Naive thymus-derived CD4-positive, alpha-beta T cell (primary cell): ENCODE measurements around the gene FGF6. TPM values are rescaled to one million over a fixed set of nuclear protein-coding genes. Genes with fewer than 3 reads are reported as not detected.
"Not testable (repeated sequence)": the region's sequence is repeated elsewhere in the genome, so short reads cannot be mapped to it uniquely, and the experiment has no call there.

ENCODE experiments used
- ATAC-seq: fragments of 150-1000 bp; cut with Tn5 transposase; 2 replicates; pipeline ENCODE4 v1.10.0; 2021; ENCODE audit warnings: mild to moderate bottlenecking, moderate library complexity
- CTCF ChIA-PET: fragments of 350-600 bp; sonication (Branson Sonifier 250); formaldehyde crosslinking; loops from one replicate; lab custom pipeline; 2021; ENCODE audit warnings: antibody characterized with exemption; lab: Charles Lee
- POLR2A ChIA-PET: fragments of 350-600 bp; sonication (Branson Sonifier 250); formaldehyde crosslinking; loops from one replicate; lab custom pipeline; 2021; ENCODE audit warnings: antibody characterized with exemption, inconsistent platforms; lab: Charles Lee
- DNase-seq, 9 donors: peaks; one replicate each; pipeline versions ENCODE4 v3.0.0 to v3.0.0-alpha.2; 2020 to 2022; ENCODE audit warnings: mixed read lengths in 1 of 9
- H3K27ac ChIP-seq: one replicate; pipeline ENCODE4 v1.7.0; 2013; ENCODE audit warnings: mild to moderate bottlenecking, low read depth, low read length, moderate library complexity
- H3K27me3 ChIP-seq, 2 donors: one replicate each; pipeline ENCODE4 v1.7.0; 2013; ENCODE audit warnings: low read length in 2 of 2, mild to moderate bottlenecking in 2 of 2, moderate library complexity in 2 of 2; ENCODE audit not compliant: control insufficient read depth in 2 of 2, insufficient read depth in 2 of 2
- H3K36me3 ChIP-seq, 3 experiments: 1 replicate in 2 of 3; 2 replicates in 1 of 3; pipeline ENCODE4 v1.7.0; 2013; ENCODE audit warnings: low read length in 3 of 3, mild to moderate bottlenecking in 3 of 3, moderate library complexity in 1 of 3; ENCODE audit not compliant: insufficient read depth in 3 of 3, control insufficient read depth in 2 of 3
- H3K4me1 ChIP-seq, 2 donors: one replicate each; pipeline ENCODE4 v1.7.0; 2013; ENCODE audit warnings: low read length in 2 of 2, mild to moderate bottlenecking in 2 of 2, moderate library complexity in 1 of 2; ENCODE audit not compliant: control insufficient read depth in 2 of 2, insufficient read depth in 2 of 2
- H3K4me3 ChIP-seq: 2 replicates; pipeline ENCODE4 v1.7.0; 2013; ENCODE audit warnings: mild to moderate bottlenecking, low read length
- H3K9me3 ChIP-seq, 3 experiments: 1 replicate in 2 of 3; 2 replicates in 1 of 3; pipeline ENCODE4 v1.7.0; 2013; ENCODE audit warnings: low read length in 3 of 3; ENCODE audit not compliant: control insufficient read depth in 2 of 3
- H3K27ac Mint-ChIP-seq, 9 donors: one replicate each; pipeline ENCODE4 v1.8.0; 2020 to 2022; ENCODE audit warnings: mixed read lengths in 9 of 9, mild to moderate bottlenecking in 8 of 9, moderate library complexity in 5 of 9, inconsistent platforms in 2 of 9
- H3K27me3 Mint-ChIP-seq, 5 donors: one replicate each; pipeline ENCODE4 v1.8.0; 2021 to 2022; ENCODE audit warnings: mixed read lengths in 5 of 5, mild to moderate bottlenecking in 1 of 5
- H3K36me3 Mint-ChIP-seq, 5 donors: one replicate each; pipeline ENCODE4 v1.8.0; 2020 to 2022; ENCODE audit warnings: mixed read lengths in 5 of 5, mild to moderate bottlenecking in 3 of 5, inconsistent platforms in 1 of 5
- H3K4me1 Mint-ChIP-seq, 7 donors: one replicate each; pipeline ENCODE4 v1.8.0; 2020 to 2022; ENCODE audit warnings: mixed read lengths in 7 of 7, mild to moderate bottlenecking in 3 of 7, inconsistent platforms in 1 of 7
- H3K4me3 Mint-ChIP-seq, 10 donors: one replicate each; pipeline ENCODE4 v1.8.0; 2020 to 2022; ENCODE audit warnings: mild to moderate bottlenecking in 10 of 10, mixed read lengths in 10 of 10, moderate library complexity in 6 of 10, inconsistent platforms in 2 of 10
- H3K9me3 Mint-ChIP-seq, 11 donors: one replicate each; pipeline ENCODE4 v1.8.0; 2020 to 2022; ENCODE audit warnings: mixed read lengths in 11 of 11, mild to moderate bottlenecking in 4 of 11, inconsistent platforms in 1 of 11, moderate library complexity in 1 of 11
- intact Hi-C, 2 donors: fragments of 100-400 bp; cut with micrococcal nuclease; formaldehyde crosslinking; loops; one replicate each; pipeline ENCODE4 v1.15.1; 2023
- polyA plus RNA-seq, 2 donors: library from polyadenylated mRNA; unstranded; fragments of 300-500 nt; fragmentation: Illumina TruSeq; gene quantifications; one replicate each; pipeline ENCODE4 v1.2.3, GENCODE V29; 2021
- total RNA-seq, 6 experiments: library from RNA in 5 of 6; stranded (reverse) in 5 of 6; gene quantifications; 1 replicate in 5 of 6; 2 replicates in 1 of 6; pipeline ENCODE4 v1.2.3 and lab custom pipeline; 2021 to 2026

Gene FGF6
- total and polyA plus RNA-seq, 7 experiments from 2014 or later: not detected

DNA sequence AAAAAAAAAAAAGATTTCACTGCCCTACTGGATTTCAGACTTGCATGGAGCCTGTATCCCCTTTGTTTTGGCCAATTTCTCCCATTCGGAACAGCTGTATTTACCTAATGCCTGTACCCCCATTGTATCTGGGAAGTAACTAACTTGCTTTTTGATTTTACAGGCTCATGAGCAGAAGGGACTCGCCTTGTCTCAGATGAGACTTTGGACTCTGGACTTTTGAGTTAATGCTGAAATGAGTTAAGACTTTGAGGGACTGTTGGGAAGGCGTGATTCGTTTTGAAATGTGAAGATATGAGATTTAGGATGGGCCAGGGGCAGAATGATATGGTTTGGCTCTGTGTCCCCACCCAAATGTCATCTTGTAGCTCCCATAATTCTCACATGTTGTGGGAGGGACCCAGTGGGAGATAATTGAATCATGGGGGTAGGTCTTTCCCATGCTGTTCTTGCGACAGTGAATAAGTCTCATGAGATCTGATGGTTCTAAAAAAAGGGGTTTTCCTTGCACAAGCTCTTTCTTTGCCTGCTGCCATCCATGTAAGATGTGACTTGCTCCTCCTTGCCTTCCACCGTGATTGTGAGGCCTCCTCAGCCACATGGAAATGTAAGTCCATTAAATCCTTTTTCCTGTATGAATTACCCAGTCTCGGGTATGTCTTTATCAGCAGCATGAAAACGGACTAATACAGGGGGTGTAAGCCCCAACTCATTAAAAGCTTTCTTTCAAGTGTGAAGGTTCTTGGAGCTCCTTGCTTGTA is 40.6 kb downstream of the FGF6 start:
- H3K4me3 Mint-ChIP-seq, intact Hi-C loops, H3K36me3 Mint-ChIP-seq, H3K27me3 ChIP-seq, H3K9me3 ChIP-seq, DNase-seq, POLR2A ChIA-PET, H3K4me3 ChIP-seq, ATAC-seq, H3K9me3 Mint-ChIP-seq, H3K4me1 ChIP-seq, H3K27ac ChIP-seq, H3K27ac Mint-ChIP-seq, H3K36me3 ChIP-seq, H3K4me1 Mint-ChIP-seq: not testable (repeated sequence)
- peaks cover 0 to 28% (median 8%) of the 10 kb centered on the region in 5 donors for H3K27me3 Mint-ChIP-seq
- CTCF ChIA-PET: interaction anchor here (0.7 kb wide), 1 partner anchor 13 kb away, joined by 3 read pairs; no protein-coding TSS in a partner anchor

DNA sequence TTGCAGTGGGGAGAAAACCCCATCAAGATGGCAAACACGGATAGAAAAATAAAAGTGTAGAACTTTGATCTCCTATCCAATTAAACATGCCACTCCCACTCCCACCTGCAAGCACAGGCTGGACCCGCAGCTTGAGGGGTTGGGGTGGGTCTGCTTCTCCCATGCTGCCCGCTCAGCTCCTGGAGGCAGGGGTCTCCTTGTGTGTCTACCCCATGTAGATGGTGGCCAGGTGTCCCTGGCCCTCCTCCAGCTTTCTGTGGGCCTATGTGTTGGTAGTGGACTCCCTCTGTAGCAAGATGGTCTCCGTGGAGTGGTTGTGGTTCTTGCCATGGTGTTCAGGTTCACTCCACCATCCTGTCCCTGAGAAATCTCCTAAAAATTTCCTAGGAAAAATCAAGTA is 42.6 kb downstream of the FGF6 start:
- DNase-seq (no peak), ATAC-seq (no peak)
- peaks cover 0 to 27% (median 10%) of the 10 kb centered on the region in 5 donors for H3K27me3 Mint-ChIP-seq
- intact Hi-C loops: no loop called here
- Histone ChIP-seq H3K27me3 (no peaks in the 10 kb centered on the region), H3K4me1 (no peaks in the 10 kb centered on the region), H3K4me3 (no peak overlapping the region), H3K36me3 (no peaks in the 10 kb centered on the region), H3K27ac (no peak overlapping the region), H3K9me3 (no peaks in the 10 kb centered on the region)
- H3K4me1 Mint-ChIP-seq: no peaks in the 10 kb centered on the region
- ChIA-PET CTCF (no interaction called here), POLR2A (no interaction called here)
- no peaks in the 10 kb centered on the region for H3K36me3 Mint-ChIP-seq
- H3K9me3 Mint-ChIP-seq: peaks cover 0 to 2% (median 0%) of the 10 kb centered on the region in 11 donors
- no peak overlapping the region for H3K27ac Mint-ChIP-seq
- no peak overlapping the region for H3K4me3 Mint-ChIP-seq

DNA sequence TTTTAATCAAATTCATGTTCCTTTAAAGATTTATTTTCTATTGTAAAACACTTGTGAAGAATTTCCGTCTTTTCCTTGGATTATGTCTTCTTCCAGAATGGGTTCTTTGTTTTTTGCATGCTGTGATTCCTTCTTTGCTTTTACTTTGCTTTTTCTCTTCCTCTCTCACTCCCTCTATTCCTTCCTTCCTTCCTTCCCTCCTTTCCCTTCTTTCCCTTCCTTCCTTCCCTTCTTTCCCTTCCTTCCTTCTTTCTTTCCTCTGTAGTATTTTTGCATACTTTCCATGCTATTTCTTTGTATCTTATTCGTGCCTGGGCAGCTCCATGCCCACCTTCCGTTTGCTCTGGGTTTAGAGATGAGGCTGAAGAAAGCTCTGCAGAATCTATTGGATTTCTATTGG is 44.5 kb downstream of the FGF6 start:
- Mint-ChIP-seq H3K9me3 (peaks cover 0 to 2% (median 0%) of the 10 kb centered on the region in 11 donors), H3K27me3 (peaks cover 0 to 36% (median 10%) of the 10 kb centered on the region in 5 donors), H3K36me3 (no peaks in the 10 kb centered on the region), H3K4me1 (no peaks in the 10 kb centered on the region), H3K4me3 (no peak overlapping the region), H3K27ac (no peak overlapping the region)
- no peaks in the 10 kb centered on the region for H3K9me3 ChIP-seq
- ChIA-PET POLR2A (no interaction called here), CTCF (no interaction called here)
- H3K4me1 ChIP-seq: no peaks in the 10 kb centered on the region
- DNase-seq (no peak), ATAC-seq (no peak)
- H3K4me3 ChIP-seq: no peak overlapping the region
- intact Hi-C loops: no loop called here
- H3K27me3 ChIP-seq: no peaks in the 10 kb centered on the region
- H3K36me3 ChIP-seq: no peaks in the 10 kb centered on the region
- H3K27ac ChIP-seq: no peak overlapping the region

DNA sequence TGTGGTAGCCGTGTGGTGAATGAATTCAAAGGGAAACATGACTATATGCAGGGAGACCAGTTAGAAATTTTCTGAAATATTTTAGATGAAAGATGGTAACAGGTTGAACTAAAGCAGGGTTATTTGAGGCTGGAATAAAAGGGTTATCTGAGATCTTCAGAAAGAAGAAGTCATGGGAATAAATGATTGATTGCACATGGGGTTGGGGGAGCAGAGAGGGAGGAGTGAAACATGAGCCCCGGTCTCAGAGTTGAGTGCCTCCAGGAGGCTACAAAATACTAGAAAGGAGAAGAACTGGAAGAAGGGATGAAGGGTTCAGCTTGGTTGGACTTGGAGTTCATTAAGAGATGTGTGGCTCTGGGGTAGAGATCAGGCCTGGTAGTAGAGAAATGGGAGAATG is 49.8 kb downstream of the FGF6 start:
- Histone ChIP-seq H3K27ac (no peak overlapping the region), H3K9me3 (no peaks in the 10 kb centered on the region), H3K4me1 (no peaks in the 10 kb centered on the region), H3K4me3 (no peak overlapping the region), H3K27me3 (no peaks in the 10 kb centered on the region), H3K36me3 (no peaks in the 10 kb centered on the region)
- H3K4me3 Mint-ChIP-seq: no peak overlapping the region
- CTCF ChIA-PET: no interaction called here
- no peaks in the 10 kb centered on the region for H3K9me3 Mint-ChIP-seq
- intact Hi-C loops: no loop called here
- DNase-seq (no peak), ATAC-seq (no peak)
- peaks cover 0 to 3% (median 0%) of the 10 kb centered on the region in 7 donors for H3K4me1 Mint-ChIP-seq
- peaks cover 12 to 59% (median 28%) of the 10 kb centered on the region in 5 donors for H3K27me3 Mint-ChIP-seq
- POLR2A ChIA-PET: no interaction called here
- H3K27ac Mint-ChIP-seq: no peak overlapping the region
- H3K36me3 Mint-ChIP-seq: peaks cover 0 to 4% (median 0%) of the 10 kb centered on the region in 5 donors

DNA sequence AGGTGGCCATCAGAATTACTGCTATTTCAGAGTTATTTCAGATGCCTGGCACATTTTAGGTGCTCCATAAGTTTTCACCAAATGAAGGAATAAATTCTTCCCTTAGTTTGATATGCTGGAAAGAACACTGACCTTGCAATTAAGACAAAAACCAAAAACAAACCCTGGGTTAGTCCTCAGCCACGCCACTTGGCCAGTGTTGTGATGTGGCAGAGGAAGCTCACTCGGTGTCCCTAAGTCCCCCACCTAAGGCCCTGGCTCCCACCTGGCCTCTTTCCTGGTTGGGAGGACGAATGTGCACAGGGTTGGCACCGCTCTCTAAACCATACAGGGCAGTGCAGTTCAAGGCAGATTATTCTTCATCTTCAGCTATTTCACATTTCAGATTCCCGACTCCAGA is 52.4 kb downstream of the FGF6 start:
- ATAC-seq (no peak), DNase-seq (no peak)
- Mint-ChIP-seq H3K27me3 (peaks cover 12 to 57% (median 23%) of the 10 kb centered on the region in 5 donors), H3K36me3 (peaks cover 0 to 4% (median 0%) of the 10 kb centered on the region in 5 donors), H3K4me1 (peaks cover 0 to 3% (median 0%) of the 10 kb centered on the region in 7 donors), H3K4me3 (no peak overlapping the region), H3K27ac (no peak overlapping the region), H3K9me3 (no peaks in the 10 kb centered on the region)
- H3K27me3 ChIP-seq: no peaks in the 10 kb centered on the region
- CTCF ChIA-PET: no interaction called here
- H3K36me3 ChIP-seq: no peaks in the 10 kb centered on the region
- POLR2A ChIA-PET: no interaction called here
- H3K4me3 ChIP-seq: no peak overlapping the region
- intact Hi-C loops: no loop called here
- no peaks in the 10 kb centered on the region for H3K9me3 ChIP-seq
- no peak overlapping the region for H3K27ac ChIP-seq
- no peaks in the 10 kb centered on the region for H3K4me1 ChIP-seq

DNA sequence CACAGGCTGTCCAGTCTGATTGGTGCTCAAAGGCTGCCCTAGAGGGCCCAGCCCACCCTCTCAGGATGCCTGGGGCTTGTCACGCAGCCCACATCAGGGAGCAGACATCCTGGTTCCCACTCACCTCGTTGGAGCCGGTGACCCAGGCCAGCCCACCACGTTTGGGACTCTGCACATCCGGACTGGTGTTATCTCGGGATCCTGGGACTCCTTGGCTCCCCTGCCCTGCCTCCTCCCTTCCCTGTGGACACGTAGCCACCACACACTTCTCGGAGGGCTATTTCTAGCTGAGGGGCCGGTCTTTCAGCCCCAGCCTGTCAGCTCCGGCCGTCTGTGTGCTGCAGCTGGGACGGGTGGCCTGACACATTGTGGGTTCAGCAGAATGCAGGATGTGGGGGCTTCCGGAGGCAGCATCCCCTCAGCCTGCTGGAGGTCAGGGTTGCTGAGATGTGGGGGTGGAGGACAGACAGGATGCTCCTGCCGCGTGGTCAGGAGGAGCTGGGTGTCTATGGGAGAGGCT is 53.3 kb downstream of the FGF6 start:
- intact Hi-C loops: no loop called here
- no peaks in the 10 kb centered on the region for H3K9me3 Mint-ChIP-seq
- Histone ChIP-seq H3K36me3 (no peaks in the 10 kb centered on the region), H3K27me3 (no peaks in the 10 kb centered on the region), H3K27ac (no peak overlapping the region), H3K4me3 (no peak overlapping the region), H3K4me1 (no peaks in the 10 kb centered on the region), H3K9me3 (no peaks in the 10 kb centered on the region)
- H3K27me3 Mint-ChIP-seq: peaks cover 12 to 54% (median 23%) of the 10 kb centered on the region in 5 donors
- ATAC-seq (no peak), DNase-seq (no peak)
- CTCF ChIA-PET: no interaction called here
- H3K4me1 Mint-ChIP-seq: peaks cover 0 to 3% (median 0%) of the 10 kb centered on the region in 7 donors
- no peak overlapping the region for H3K4me3 Mint-ChIP-seq
- H3K27ac Mint-ChIP-seq: no peak overlapping the region
- POLR2A ChIA-PET: no interaction called here
- peaks cover 0 to 4% (median 0%) of the 10 kb centered on the region in 5 donors for H3K36me3 Mint-ChIP-seq

DNA sequence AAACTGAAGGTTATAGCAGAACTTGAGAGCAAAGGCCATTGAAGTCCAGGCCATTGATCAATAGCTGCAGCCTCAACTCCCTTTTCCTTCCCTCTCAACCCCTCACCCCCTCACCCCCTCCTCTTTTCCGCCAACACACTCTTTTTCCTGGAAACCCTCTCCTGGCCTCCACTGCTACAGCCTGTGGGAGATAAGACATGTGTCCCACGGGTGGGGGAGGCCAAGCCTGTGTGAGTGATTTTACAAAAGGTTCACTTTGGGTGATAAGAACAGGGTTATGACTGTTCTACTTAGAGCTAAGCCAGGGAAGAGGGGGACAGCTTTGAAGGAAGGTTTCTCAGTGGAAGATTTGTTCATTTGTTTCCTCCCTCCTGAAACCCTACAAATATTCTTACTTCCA is 57.0 kb downstream of the FGF6 start:
- intact Hi-C loops: no loop called here

More for the DNA sequence above, 57.0 kb downstream of the FGF6 start:
- H3K4me1 Mint-ChIP-seq: peaks cover 0 to 3% (median 0%) of the 10 kb centered on the region in 7 donors
- H3K36me3 ChIP-seq: no peaks in the 10 kb centered on the region
- no peak for DNase-seq
- no peak overlapping the region for H3K4me3 Mint-ChIP-seq
- H3K27ac ChIP-seq: no peak overlapping the region
- H3K27me3 Mint-ChIP-seq: peaks cover 0 to 43% (median 8%) of the 10 kb centered on the region in 5 donors
- POLR2A ChIA-PET: no interaction called here
- CTCF ChIA-PET: no interaction called here
- H3K27me3 ChIP-seq: no peaks in the 10 kb centered on the region
- H3K9me3 Mint-ChIP-seq: no peaks in the 10 kb centered on the region
- no peak overlapping the region for H3K27ac Mint-ChIP-seq
- no peaks in the 10 kb centered on the region for H3K36me3 Mint-ChIP-seq
- no peaks in the 10 kb centered on the region for H3K9me3 ChIP-seq
- ATAC-seq: no peak
- H3K4me3 ChIP-seq: no peak overlapping the region
- no peaks in the 10 kb centered on the region for H3K4me1 ChIP-seq
